Gastrocnemius medialis (tissue), 4 donors: ENCODE measurements around the gene ATP9A. TPM values are rescaled to one million over a fixed set of nuclear protein-coding genes. Genes with fewer than 3 reads are reported as not detected.
A peak's percentile ranks its signal among the peaks of the same experiment; 100 is the strongest.

Experiments used
- ATAC-seq, 2 donors: fragments of 150-250 bp; one replicate each; pipeline ENCODE4 v1.9.1; 2016
- DNase-seq, 2 donors: peaks; one replicate each; pipeline ENCODE4 v3.0.0-alpha.2; 2019
- H3K27ac ChIP-seq, 4 donors: fragments of 200-600 bp; sonication (generic); 1 replicate in 1 of 4; 2 replicates in 3 of 4; pipeline ENCODE4 v1.5.1; 2016 to 2018; ENCODE audit warnings: mild to moderate bottlenecking in 2 of 4, moderate library complexity in 1 of 4
- H3K27me3 ChIP-seq, 3 donors: fragments of 200-600 bp; sonication (generic) in 2 of 3; 1 replicate in 1 of 3; 2 replicates in 2 of 3; pipeline versions ENCODE4 v1.5.1 to v1.6.0; 2016 to 2019; ENCODE audit warnings: mild to moderate bottlenecking in 1 of 3, moderate library complexity in 1 of 3
- H3K36me3 ChIP-seq, 2 donors: fragments of 200-600 bp; sonication (generic) in 1 of 2; one replicate each; pipeline ENCODE4 v1.5.1; 2017 to 2018
- H3K4me1 ChIP-seq, 2 donors: fragments of 200-600 bp; sonication (generic) in 1 of 2; one replicate each; pipeline ENCODE4 v1.5.1; 2016 to 2017; ENCODE audit warnings: mild to moderate bottlenecking in 2 of 2
- H3K4me3 ChIP-seq, 4 donors: fragments of 200-600 bp; sonication (generic) in 3 of 4; 1 replicate in 1 of 4; 2 replicates in 3 of 4; pipeline ENCODE4 v1.5.1; 2016 to 2019; ENCODE audit warnings: mild to moderate bottlenecking in 2 of 4
- H3K9me3 ChIP-seq, 3 donors: fragments of 200-600 bp; sonication (generic) in 2 of 3; 1 replicate in 1 of 3; 2 replicates in 2 of 3; pipeline ENCODE4 v1.5.1; 2016 to 2019
- POLR2A ChIP-seq, 2 donors: fragments of 450-650 bp; IDR thresholded peaks; one replicate each; pipeline ENCODE4 v1.6.1; 2017; ENCODE audit warnings: antibody characterized with exemption in 2 of 2, mild to moderate bottlenecking in 2 of 2, moderate library complexity in 2 of 2
- in situ Hi-C, 4 donors: fragments of 200-750 bp; cut with MboI; loops; one replicate each; pipeline versions ENCODE4 v1.15.0 to v1.8.0; 2017; ENCODE audit warnings: low sequenced_read_pairs in 4 of 4
- intact Hi-C: fragments of 100-400 bp; cut with DNase I; formaldehyde crosslinking; loops from one replicate; pipeline ENCODE4 v1.15.1; 2023; ENCODE audit warnings: low total_unique reads
- total RNA-seq, 4 donors: library from RNA; depleted of rRNA; stranded (reverse); fragments of >200 nt; gene quantifications; one replicate each; pipeline versions ENCODE4 v1.1.0 to v1.2.3, GENCODE V29; 2016
- TF ChIP-seq, protein P1 (sequence below), 5 experiments: fragments of 450-650 bp in 3 of 5; fragments of 200-600 bp in 2 of 5; sonication (generic) in 2 of 5; IDR thresholded peaks in 4 of 5; conservative IDR thresholded peaks in 1 of 5; 1 replicate in 4 of 5; 2 replicates in 1 of 5; pipeline ENCODE4 v1.5.1; 2016 to 2019; ENCODE audit warnings: antibody characterized with exemption in 5 of 5, mild to moderate bottlenecking in 3 of 5, moderate library complexity in 3 of 5

The ATP9A gene
- total RNA-seq, 4 donors from 2014 or later, result 11.8 to 34.8 (median 20.8) TPM

- ATAC-seq, result no peak
- in situ Hi-C loops, result loop anchor here in 1 of 4 donors (25.0 kb wide), 1 partner anchor 640 kb away; no protein-coding TSS in a partner anchor
Observed at GRCh38 chr20:51627586-51627985, 140.6 kb downstream of the ATP9A start.

DNA sequence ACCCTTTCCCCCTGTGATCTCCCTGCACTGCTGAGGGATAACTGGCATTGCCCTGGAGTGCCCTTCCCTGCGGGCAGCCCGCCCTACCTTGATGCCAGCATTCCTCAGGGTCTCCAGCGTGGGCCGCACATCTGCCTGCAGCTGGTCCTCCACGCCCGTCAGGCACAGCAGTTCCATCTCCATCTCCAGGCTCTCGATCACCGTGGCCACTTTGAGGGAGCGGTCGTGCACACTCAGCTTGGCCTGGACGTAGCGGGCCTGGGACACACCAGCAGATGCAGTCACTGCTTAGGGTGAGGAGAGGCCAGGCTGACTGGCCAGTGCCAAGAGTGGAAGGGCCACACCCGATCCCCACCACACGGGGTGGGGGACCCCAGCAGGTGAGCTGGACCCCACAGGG is 143.1 kb downstream of the ATP9A start:
- no peak for ATAC-seq
- Histone ChIP-seq H3K9me3 (no peaks in the 10 kb centered on the region), H3K36me3 (no peaks in the 10 kb centered on the region), H3K4me1 (no peaks in the 10 kb centered on the region), H3K27me3 (no peaks in the 10 kb centered on the region), H3K4me3 (no peak overlapping the region), H3K27ac (no peak overlapping the region)
- in situ Hi-C loops (loop anchor here in 1 of 4 donors (25.0 kb wide), 1 partner anchor 638 kb away; no protein-coding TSS in a partner anchor), intact Hi-C loops (no loop called here)
- no peak for TF ChIP-seq POLR2A (IDR thresholded peaks at IDR 0.05)
- TF ChIP-seq, protein P1, sequence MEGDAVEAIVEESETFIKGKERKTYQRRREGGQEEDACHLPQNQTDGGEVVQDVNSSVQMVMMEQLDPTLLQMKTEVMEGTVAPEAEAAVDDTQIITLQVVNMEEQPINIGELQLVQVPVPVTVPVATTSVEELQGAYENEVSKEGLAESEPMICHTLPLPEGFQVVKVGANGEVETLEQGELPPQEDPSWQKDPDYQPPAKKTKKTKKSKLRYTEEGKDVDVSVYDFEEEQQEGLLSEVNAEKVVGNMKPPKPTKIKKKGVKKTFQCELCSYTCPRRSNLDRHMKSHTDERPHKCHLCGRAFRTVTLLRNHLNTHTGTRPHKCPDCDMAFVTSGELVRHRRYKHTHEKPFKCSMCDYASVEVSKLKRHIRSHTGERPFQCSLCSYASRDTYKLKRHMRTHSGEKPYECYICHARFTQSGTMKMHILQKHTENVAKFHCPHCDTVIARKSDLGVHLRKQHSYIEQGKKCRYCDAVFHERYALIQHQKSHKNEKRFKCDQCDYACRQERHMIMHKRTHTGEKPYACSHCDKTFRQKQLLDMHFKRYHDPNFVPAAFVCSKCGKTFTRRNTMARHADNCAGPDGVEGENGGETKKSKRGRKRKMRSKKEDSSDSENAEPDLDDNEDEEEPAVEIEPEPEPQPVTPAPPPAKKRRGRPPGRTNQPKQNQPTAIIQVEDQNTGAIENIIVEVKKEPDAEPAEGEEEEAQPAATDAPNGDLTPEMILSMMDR (IDR thresholded peaks at IDR 0.05 in 4 of 5, conservative IDR thresholded peaks at IDR 0.05 in 1 of 5), result no peak
- no peak for DNase-seq

More at GRCh38 chr20:51627586-51627985, 140.6 kb downstream of the ATP9A start:
- no peak for TF ChIP-seq POLR2A (IDR thresholded peaks at IDR 0.05)
- TF ChIP-seq, protein P1 (IDR thresholded peaks at IDR 0.05 in 4 of 5, conservative IDR thresholded peaks at IDR 0.05 in 1 of 5), result no peak
- intact Hi-C loops, result no loop called here
- no peak for DNase-seq
- no peak overlapping the region for H3K4me3 ChIP-seq
- H3K27ac ChIP-seq, result no peak overlapping the region
- H3K27me3 ChIP-seq, result no peaks in the 10 kb centered on the region
- H3K4me1 ChIP-seq, result peaks cover 0 to 10% of the 10 kb centered on the region in 2 donors
- H3K9me3 ChIP-seq, result no peaks in the 10 kb centered on the region
- H3K36me3 ChIP-seq, result no peaks in the 10 kb centered on the region

GRCh38 chr20:51624157-51624731 is 143.9 kb downstream of the ATP9A start:
- Histone ChIP-seq H3K27ac (no peak overlapping the region), H3K36me3 (no peaks in the 10 kb centered on the region), H3K4me3 (no peak overlapping the region), H3K9me3 (no peaks in the 10 kb centered on the region), H3K27me3 (no peaks in the 10 kb centered on the region), H3K4me1 (no peaks in the 10 kb centered on the region)
- ATAC-seq (no peak), DNase-seq (no peak)
- in situ Hi-C loops (loop anchor here in 1 of 4 donors (25.0 kb wide), 1 partner anchor 637 kb away; no protein-coding TSS in a partner anchor), intact Hi-C loops (no loop called here)
- TF ChIP-seq POLR2A (IDR thresholded peaks at IDR 0.05), result no peak
- TF ChIP-seq, protein P1 (IDR thresholded peaks at IDR 0.05 in 4 of 5, conservative IDR thresholded peaks at IDR 0.05 in 1 of 5), result peak in 3 of 5 experiments; percentile 42 to 58 (median 44)

DNA sequence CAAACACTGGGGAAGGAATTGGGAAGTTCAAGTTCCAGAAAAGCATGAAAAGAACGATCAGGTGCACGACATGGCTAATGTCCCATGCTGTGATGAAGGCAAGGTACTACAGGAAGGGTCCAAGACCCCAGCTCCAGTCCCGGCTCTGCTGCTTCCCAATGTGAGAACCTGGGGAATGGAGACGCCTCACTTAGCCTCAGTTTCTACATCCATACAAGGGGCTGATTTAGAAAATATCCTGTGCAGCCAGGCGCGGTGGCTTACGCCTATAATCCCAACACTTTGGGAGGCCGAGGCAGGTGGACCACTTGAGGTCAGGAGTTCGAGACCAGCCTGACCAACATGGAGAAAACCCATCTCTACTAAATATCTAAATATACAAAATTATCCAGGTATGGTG is 144.9 kb downstream of the ATP9A start:
- DNase-seq (no peak), ATAC-seq (no peak)
- Histone ChIP-seq H3K36me3 (peaks cover 0 to 7% of the 10 kb centered on the region in 2 donors), H3K4me1 (no peaks in the 10 kb centered on the region), H3K4me3 (no peak overlapping the region), H3K9me3 (no peaks in the 10 kb centered on the region), H3K27me3 (no peaks in the 10 kb centered on the region), H3K27ac (no peak overlapping the region)
- in situ Hi-C loops, result loop anchor here in 1 of 4 donors (25.0 kb wide), 1 partner anchor 636 kb away; no protein-coding TSS in a partner anchor
- intact Hi-C loops, result no loop called here
- no peak for TF ChIP-seq POLR2A (IDR thresholded peaks at IDR 0.05)
- TF ChIP-seq, protein P1 (IDR thresholded peaks at IDR 0.05 in 4 of 5, conservative IDR thresholded peaks at IDR 0.05 in 1 of 5), result no peak
